Stromal cell of bone marrow (primary cell): ENCODE results near the gene NAV3.

Source experiments
- DNase-seq: peaks from one replicate; pipeline ENCODE4 v3.0.0-alpha.2; 2012; ENCODE audit warnings: low read depth

Gene NAV3

GRCh38 chr12:77842430-77842829 is 11.7 kb downstream of the NAV3 start:
- no peak for DNase-seq

- DNase-seq, result peak; percentile 19
Measured at GRCh38 chr12:77845831-77846230, 15.1 kb downstream of the NAV3 start.

GRCh38 chr12:77847060-77847541 is 16.4 kb downstream of the NAV3 start:
- peak; percentile 41 for DNase-seq

- peak; percentile 79 for DNase-seq
Measured at GRCh38 chr12:77847680-77848431, 17.2 kb downstream of the NAV3 start.

- DNase-seq, result no peak
Measured at GRCh38 chr12:77850129-77850528, 19.4 kb downstream of the NAV3 start.

GRCh38 chr12:77850698-77851097 is 20.0 kb downstream of the NAV3 start:
- no peak for DNase-seq

- no peak for DNase-seq
Measured at GRCh38 chr12:77855548-77855947, 24.9 kb downstream of the NAV3 start.

GRCh38 chr12:77861317-77861716 is 30.6 kb downstream of the NAV3 start:
- no peak for DNase-seq

GRCh38 chr12:77865178-77865577 is 34.5 kb downstream of the NAV3 start:
- no peak for DNase-seq

- DNase-seq, result no peak
Measured at GRCh38 chr12:77878901-77879300, 48.2 kb downstream of the NAV3 start.

- DNase-seq, result no peak
Measured at GRCh38 chr12:77882709-77883108, 52.0 kb downstream of the NAV3 start.

- peak; percentile 33 for DNase-seq
Measured at GRCh38 chr12:77888611-77889010, 57.9 kb downstream of the NAV3 start.

- no peak for DNase-seq
Measured at GRCh38 chr12:77891518-77892147, 60.9 kb downstream of the NAV3 start.

- peak; percentile 8 for DNase-seq
Measured at GRCh38 chr12:77893918-77894317, 63.2 kb downstream of the NAV3 start.

- no peak for DNase-seq
Measured at GRCh38 chr12:77894556-77894955, 63.9 kb downstream of the NAV3 start.

GRCh38 chr12:77895699-77896098 is 65.0 kb downstream of the NAV3 start:
- DNase-seq, result no peak

- no peak for DNase-seq
Measured at GRCh38 chr12:77907936-77908335, 77.2 kb downstream of the NAV3 start.

GRCh38 chr12:77914081-77914488 is 83.4 kb downstream of the NAV3 start:
- no peak for DNase-seq

- DNase-seq, result no peak
Measured at GRCh38 chr12:77915071-77915600, 84.4 kb downstream of the NAV3 start.

GRCh38 chr12:77916276-77916675 is 85.6 kb downstream of the NAV3 start:
- DNase-seq, result no peak

- DNase-seq, result no peak
Measured at GRCh38 chr12:77918046-77918445, 87.4 kb downstream of the NAV3 start.

GRCh38 chr12:77919450-77919849 is 88.8 kb downstream of the NAV3 start:
- DNase-seq, result no peak

- DNase-seq, result no peak
Measured at GRCh38 chr12:77923882-77924281, 93.2 kb downstream of the NAV3 start.
